ENCODE results near the gene SMG1.

Gene SMG1

GRCh38 chr16:18804540-18804939 lies 121.7 kb downstream of the SMG1 start:
- H3K9ac ChIP-seq (ENCODE audit: low read length) = no peak overlapping the region
- H3K36me3 ChIP-seq (ENCODE audit: insufficient read depth, low read length) = peaks cover 23% of the 10 kb centered on the region
- no peak overlapping the region for H3K27ac ChIP-seq (ENCODE audit: low read depth, low read length)
- no peak overlapping the region for H3K4me3 ChIP-seq (ENCODE audit: low read depth in 1 of 2, low read length in 2 of 2)
- no peaks in the 10 kb centered on the region for H3K9me3 ChIP-seq (ENCODE audit: low read length)
- no peaks in the 10 kb centered on the region for H3K27me3 ChIP-seq (ENCODE audit: control insufficient read depth in 1 of 2, insufficient read depth in 2 of 2, low read length in 2 of 2)
- peaks cover 11% of the 10 kb centered on the region for H3K4me1 ChIP-seq (ENCODE audit: insufficient read depth, low read length)

- Histone ChIP-seq H3K36me3 (ENCODE audit: insufficient read depth, low read length) (peaks cover 16% of the 10 kb centered on the region), H3K27me3 (ENCODE audit: control insufficient read depth in 1 of 2, insufficient read depth in 2 of 2, low read length in 2 of 2) (no peaks in the 10 kb centered on the region), H3K9me3 (ENCODE audit: low read length) (no peaks in the 10 kb centered on the region), H3K9ac (ENCODE audit: low read length) (no peak overlapping the region), H3K4me1 (ENCODE audit: insufficient read depth, low read length) (peaks cover 13% of the 10 kb centered on the region), H3K4me3 (ENCODE audit: low read depth in 1 of 2, low read length in 2 of 2) (no peak overlapping the region), H3K27ac (ENCODE audit: low read depth, low read length) (no peak overlapping the region)
Observed at GRCh38 chr16:18803569-18804462, 122.4 kb downstream of the SMG1 start.

GRCh38 chr16:18802767-18803343 lies 123.4 kb downstream of the SMG1 start:
- H3K27me3 ChIP-seq (ENCODE audit: control insufficient read depth in 1 of 2, insufficient read depth in 2 of 2, low read length in 2 of 2) = no peaks in the 10 kb centered on the region
- H3K9ac ChIP-seq (ENCODE audit: low read length) = no peak overlapping the region
- H3K27ac ChIP-seq (ENCODE audit: low read depth, low read length) = no peak overlapping the region
- no peak overlapping the region for H3K4me3 ChIP-seq (ENCODE audit: low read depth in 1 of 2, low read length in 2 of 2)
- no peaks in the 10 kb centered on the region for H3K9me3 ChIP-seq (ENCODE audit: low read length)
- H3K36me3 ChIP-seq (ENCODE audit: insufficient read depth, low read length) = peaks cover 9% of the 10 kb centered on the region
- peaks cover 13% of the 10 kb centered on the region for H3K4me1 ChIP-seq (ENCODE audit: insufficient read depth, low read length)

- Histone ChIP-seq H3K27ac (ENCODE audit: low read depth, low read length) (peak within 1 kb of the TSS; percentile 93), H3K4me3 (ENCODE audit: low read depth in 1 of 2, low read length in 2 of 2) (peak within 1 kb of the TSS; percentile 88 to 89), H3K9ac (ENCODE audit: low read length) (peak within 1 kb of the TSS; percentile 87), H3K4me1 (ENCODE audit: insufficient read depth, low read length) (peaks cover 13% of the 10 kb centered on the region), H3K9me3 (ENCODE audit: low read length) (no peaks in the 10 kb centered on the region), H3K27me3 (ENCODE audit: control insufficient read depth in 1 of 2, insufficient read depth in 2 of 2, low read length in 2 of 2) (no peaks in the 10 kb centered on the region), H3K36me3 (ENCODE audit: insufficient read depth, low read length) (peaks cover 23% of the 10 kb centered on the region)
Observed at GRCh38 chr16:18801145-18801972, 124.8 kb downstream of the SMG1 start, which contains the start of gene ARL6IP1. Gene ARL6IP1 (minus strand): TSS chr16:18801549. CDS start chr16:18801466, 83 bp downstream.

- Histone ChIP-seq H3K4me3 (ENCODE audit: low read depth in 1 of 2, low read length in 2 of 2) (peak overlapping the region; percentile 88 to 89), H3K27ac (ENCODE audit: low read depth, low read length) (peak overlapping the region; percentile 70), H3K4me1 (ENCODE audit: insufficient read depth, low read length) (peaks cover 13% of the 10 kb centered on the region), H3K9ac (ENCODE audit: low read length) (peak overlapping the region; percentile 65), H3K27me3 (ENCODE audit: control insufficient read depth in 1 of 2, insufficient read depth in 2 of 2, low read length in 2 of 2) (no peaks in the 10 kb centered on the region), H3K36me3 (ENCODE audit: insufficient read depth, low read length) (peaks cover 23% of the 10 kb centered on the region), H3K9me3 (ENCODE audit: low read length) (no peaks in the 10 kb centered on the region)
Observed at GRCh38 chr16:18800775-18801144, 125.4 kb downstream of the SMG1 start.

GRCh38 chr16:18800293-18800692 lies 125.9 kb downstream of the SMG1 start:
- Histone ChIP-seq H3K36me3 (ENCODE audit: insufficient read depth, low read length) (peaks cover 24% of the 10 kb centered on the region), H3K9me3 (ENCODE audit: low read length) (no peaks in the 10 kb centered on the region), H3K4me3 (ENCODE audit: low read depth in 1 of 2, low read length in 2 of 2) (peak overlapping the region; percentile 88 to 89), H3K27me3 (ENCODE audit: control insufficient read depth in 1 of 2, insufficient read depth in 2 of 2, low read length in 2 of 2) (no peaks in the 10 kb centered on the region), H3K27ac (ENCODE audit: low read depth, low read length) (peak overlapping the region; percentile 70), H3K9ac (ENCODE audit: low read length) (peak overlapping the region; percentile 65), H3K4me1 (ENCODE audit: insufficient read depth, low read length) (peaks cover 13% of the 10 kb centered on the region)

GRCh38 chr16:18799500-18799899 lies 126.7 kb downstream of the SMG1 start:
- Histone ChIP-seq H3K4me1 (ENCODE audit: insufficient read depth, low read length) (peaks cover 13% of the 10 kb centered on the region), H3K9me3 (ENCODE audit: low read length) (no peaks in the 10 kb centered on the region), H3K27me3 (ENCODE audit: control insufficient read depth in 1 of 2, insufficient read depth in 2 of 2, low read length in 2 of 2) (no peaks in the 10 kb centered on the region), H3K36me3 (ENCODE audit: insufficient read depth, low read length) (peaks cover 25% of the 10 kb centered on the region), H3K27ac (ENCODE audit: low read depth, low read length) (no peak overlapping the region), H3K4me3 (ENCODE audit: low read depth in 1 of 2, low read length in 2 of 2) (no peak overlapping the region), H3K9ac (ENCODE audit: low read length) (no peak overlapping the region)

GRCh38 chr16:18797746-18798145 lies 128.5 kb downstream of the SMG1 start:
- Histone ChIP-seq H3K9ac (ENCODE audit: low read length) (no peak overlapping the region), H3K4me1 (ENCODE audit: insufficient read depth, low read length) (peaks cover 13% of the 10 kb centered on the region), H3K27me3 (ENCODE audit: control insufficient read depth in 1 of 2, insufficient read depth in 2 of 2, low read length in 2 of 2) (no peaks in the 10 kb centered on the region), H3K4me3 (ENCODE audit: low read depth in 1 of 2, low read length in 2 of 2) (no peak overlapping the region), H3K9me3 (ENCODE audit: low read length) (no peaks in the 10 kb centered on the region), H3K36me3 (ENCODE audit: insufficient read depth, low read length) (peaks cover 40% of the 10 kb centered on the region), H3K27ac (ENCODE audit: low read depth, low read length) (no peak overlapping the region)

- Histone ChIP-seq H3K4me1 (ENCODE audit: insufficient read depth, low read length) (peaks cover 13% of the 10 kb centered on the region), H3K9ac (ENCODE audit: low read length) (no peak overlapping the region), H3K4me3 (ENCODE audit: low read depth in 1 of 2, low read length in 2 of 2) (no peak overlapping the region), H3K27me3 (ENCODE audit: control insufficient read depth in 1 of 2, insufficient read depth in 2 of 2, low read length in 2 of 2) (no peaks in the 10 kb centered on the region), H3K36me3 (ENCODE audit: insufficient read depth, low read length) (peaks cover 50% of the 10 kb centered on the region), H3K9me3 (ENCODE audit: low read length) (no peaks in the 10 kb centered on the region), H3K27ac (ENCODE audit: low read depth, low read length) (no peak overlapping the region)
Observed at GRCh38 chr16:18796377-18796776, 129.8 kb downstream of the SMG1 start.

- H3K4me1 ChIP-seq (ENCODE audit: insufficient read depth, low read length) = peaks cover 14% of the 10 kb centered on the region
Observed at GRCh38 chr16:18792836-18793433, 133.3 kb downstream of the SMG1 start.

More at GRCh38 chr16:18792836-18793433, 133.3 kb downstream of the SMG1 start:
- Histone ChIP-seq H3K9ac (ENCODE audit: low read length) (no peak overlapping the region), H3K27ac (ENCODE audit: low read depth, low read length) (no peak overlapping the region), H3K27me3 (ENCODE audit: control insufficient read depth in 1 of 2, insufficient read depth in 2 of 2, low read length in 2 of 2) (no peaks in the 10 kb centered on the region), H3K36me3 (ENCODE audit: insufficient read depth, low read length) (peaks cover 62% of the 10 kb centered on the region), H3K9me3 (ENCODE audit: low read length) (no peaks in the 10 kb centered on the region), H3K4me3 (ENCODE audit: low read depth in 1 of 2, low read length in 2 of 2) (no peak overlapping the region)

Data from muscle layer of colon (tissue), 2 donors.